ENCODE results near the gene ADAMTSL1.

DNA sequence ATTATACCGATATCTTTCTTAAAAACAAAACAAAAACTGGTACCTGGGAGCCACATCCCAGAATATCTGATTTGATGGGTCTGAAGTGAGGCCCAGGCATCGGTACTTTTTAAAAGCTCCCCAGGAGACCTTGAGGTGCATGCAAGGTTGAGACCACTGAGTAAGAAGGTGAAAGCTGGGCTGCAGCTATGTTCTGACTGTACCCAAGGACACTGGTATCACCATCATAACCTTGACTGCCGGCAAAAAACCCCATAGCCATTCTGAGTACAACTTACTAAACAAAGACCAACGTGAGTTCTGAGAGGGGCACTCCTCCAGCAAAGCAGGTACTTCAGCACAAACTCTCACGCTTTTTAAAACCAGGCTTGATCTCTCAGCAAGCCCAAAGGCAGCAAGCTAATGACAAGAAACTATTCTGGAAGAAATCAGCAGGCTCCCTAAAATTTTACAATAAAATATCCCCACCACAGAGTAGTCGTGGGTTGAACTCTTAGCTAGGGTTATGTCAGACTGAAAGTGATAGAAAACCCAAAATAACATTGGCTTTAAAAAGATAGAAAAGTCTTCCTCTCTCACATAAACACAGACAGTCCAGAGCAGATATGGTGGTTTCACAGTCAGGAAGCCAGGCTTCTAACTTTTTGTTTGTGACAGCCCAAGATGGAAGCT is 295.1 kb downstream of the ADAMTSL1 start:
- TF ChIP-seq POLR2A (IDR thresholded peaks at IDR 0.05), result no peak
- TF ChIP-seq, protein P1, sequence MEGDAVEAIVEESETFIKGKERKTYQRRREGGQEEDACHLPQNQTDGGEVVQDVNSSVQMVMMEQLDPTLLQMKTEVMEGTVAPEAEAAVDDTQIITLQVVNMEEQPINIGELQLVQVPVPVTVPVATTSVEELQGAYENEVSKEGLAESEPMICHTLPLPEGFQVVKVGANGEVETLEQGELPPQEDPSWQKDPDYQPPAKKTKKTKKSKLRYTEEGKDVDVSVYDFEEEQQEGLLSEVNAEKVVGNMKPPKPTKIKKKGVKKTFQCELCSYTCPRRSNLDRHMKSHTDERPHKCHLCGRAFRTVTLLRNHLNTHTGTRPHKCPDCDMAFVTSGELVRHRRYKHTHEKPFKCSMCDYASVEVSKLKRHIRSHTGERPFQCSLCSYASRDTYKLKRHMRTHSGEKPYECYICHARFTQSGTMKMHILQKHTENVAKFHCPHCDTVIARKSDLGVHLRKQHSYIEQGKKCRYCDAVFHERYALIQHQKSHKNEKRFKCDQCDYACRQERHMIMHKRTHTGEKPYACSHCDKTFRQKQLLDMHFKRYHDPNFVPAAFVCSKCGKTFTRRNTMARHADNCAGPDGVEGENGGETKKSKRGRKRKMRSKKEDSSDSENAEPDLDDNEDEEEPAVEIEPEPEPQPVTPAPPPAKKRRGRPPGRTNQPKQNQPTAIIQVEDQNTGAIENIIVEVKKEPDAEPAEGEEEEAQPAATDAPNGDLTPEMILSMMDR (IDR thresholded peaks at IDR 0.05), result no peak

Data from right lobe of liver (tissue), 4 donors.